ENCODE measurements around the gene PIP4P1. TPM values are rescaled to one million over a fixed set of nuclear protein-coding genes. Genes with fewer than 3 reads are reported as not detected.
A peak's percentile ranks its signal among the peaks of the same experiment; 100 is the strongest.

Gene PIP4P1
- total RNA-seq, 2 experiments from 2014 or later, result 21.0 to 27.3 TPM

DNA sequence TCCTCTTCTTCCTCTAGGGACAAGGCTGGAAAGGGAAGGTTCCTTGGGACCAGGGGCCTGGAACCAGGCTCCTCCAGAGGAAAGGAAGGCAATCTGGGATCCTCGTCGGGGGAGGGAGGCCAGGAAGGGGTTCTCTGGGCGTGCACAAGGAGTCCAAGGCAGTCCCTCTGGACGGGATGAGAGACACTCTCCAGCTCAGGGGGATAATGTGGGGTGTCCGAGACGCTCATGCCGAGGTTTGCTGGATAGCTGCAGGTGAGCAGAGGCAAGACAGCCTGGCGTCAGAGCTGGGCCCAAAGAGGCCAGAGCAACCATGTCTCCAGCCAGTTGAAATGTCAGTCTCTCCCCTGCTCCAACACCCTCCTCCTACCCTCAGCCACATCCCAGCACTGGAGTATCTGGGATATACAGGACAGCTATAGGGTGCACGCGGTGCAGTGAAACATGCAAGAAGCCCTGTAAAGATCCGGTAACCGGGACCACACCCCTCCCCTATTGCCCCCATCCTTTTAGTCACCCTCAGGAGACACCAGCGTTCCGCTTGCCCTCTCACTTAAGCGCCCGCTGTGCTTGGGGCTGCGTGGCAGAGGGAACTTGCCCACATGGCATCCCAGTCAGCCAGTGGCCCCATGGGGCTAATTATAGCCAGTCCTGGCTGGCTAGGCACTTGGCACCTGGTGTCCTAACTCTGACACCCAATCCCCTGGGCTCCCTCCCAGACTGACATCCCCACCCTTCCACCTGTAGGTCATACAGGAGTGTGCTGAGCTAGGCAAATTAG is 25.5 kb downstream of the PIP4P1 start, which contains the start of gene KLHL33:
Gene KLHL33 (minus strand): TSS at position 585 of the 781 bp plus-strand sequence. CDS start 355 bp downstream, at position 230.
- intact Hi-C loops (cut with micrococcal nuclease), result no loop called here
- CTCF ChIA-PET, result no interaction called here
- Mint-ChIP-seq H3K9me3 (no peaks in the 10 kb centered on the region), H3K4me1 (ENCODE audit: low read depth) (peaks cover 10% of the 10 kb centered on the region), H3K27ac (no peak within 1 kb of the TSS), H3K27me3 (no peaks in the 10 kb centered on the region), H3K36me3 (ENCODE audit: low read depth) (no peaks in the 10 kb centered on the region), H3K4me3 (no peak within 1 kb of the TSS)
- POLR2A ChIA-PET, result interaction anchor here (0.9 to 3.8 kb wide), 3 partner anchors 12 to 92 kb away, joined by 5 to 12 read pairs (median 7); partner anchors contain the start of gene PARP2
- no peak for ATAC-seq
- TF ChIP-seq, protein P1, sequence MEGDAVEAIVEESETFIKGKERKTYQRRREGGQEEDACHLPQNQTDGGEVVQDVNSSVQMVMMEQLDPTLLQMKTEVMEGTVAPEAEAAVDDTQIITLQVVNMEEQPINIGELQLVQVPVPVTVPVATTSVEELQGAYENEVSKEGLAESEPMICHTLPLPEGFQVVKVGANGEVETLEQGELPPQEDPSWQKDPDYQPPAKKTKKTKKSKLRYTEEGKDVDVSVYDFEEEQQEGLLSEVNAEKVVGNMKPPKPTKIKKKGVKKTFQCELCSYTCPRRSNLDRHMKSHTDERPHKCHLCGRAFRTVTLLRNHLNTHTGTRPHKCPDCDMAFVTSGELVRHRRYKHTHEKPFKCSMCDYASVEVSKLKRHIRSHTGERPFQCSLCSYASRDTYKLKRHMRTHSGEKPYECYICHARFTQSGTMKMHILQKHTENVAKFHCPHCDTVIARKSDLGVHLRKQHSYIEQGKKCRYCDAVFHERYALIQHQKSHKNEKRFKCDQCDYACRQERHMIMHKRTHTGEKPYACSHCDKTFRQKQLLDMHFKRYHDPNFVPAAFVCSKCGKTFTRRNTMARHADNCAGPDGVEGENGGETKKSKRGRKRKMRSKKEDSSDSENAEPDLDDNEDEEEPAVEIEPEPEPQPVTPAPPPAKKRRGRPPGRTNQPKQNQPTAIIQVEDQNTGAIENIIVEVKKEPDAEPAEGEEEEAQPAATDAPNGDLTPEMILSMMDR (IDR thresholded peaks at IDR 0.05), result no peak
- no peak for DNase-seq

DNA sequence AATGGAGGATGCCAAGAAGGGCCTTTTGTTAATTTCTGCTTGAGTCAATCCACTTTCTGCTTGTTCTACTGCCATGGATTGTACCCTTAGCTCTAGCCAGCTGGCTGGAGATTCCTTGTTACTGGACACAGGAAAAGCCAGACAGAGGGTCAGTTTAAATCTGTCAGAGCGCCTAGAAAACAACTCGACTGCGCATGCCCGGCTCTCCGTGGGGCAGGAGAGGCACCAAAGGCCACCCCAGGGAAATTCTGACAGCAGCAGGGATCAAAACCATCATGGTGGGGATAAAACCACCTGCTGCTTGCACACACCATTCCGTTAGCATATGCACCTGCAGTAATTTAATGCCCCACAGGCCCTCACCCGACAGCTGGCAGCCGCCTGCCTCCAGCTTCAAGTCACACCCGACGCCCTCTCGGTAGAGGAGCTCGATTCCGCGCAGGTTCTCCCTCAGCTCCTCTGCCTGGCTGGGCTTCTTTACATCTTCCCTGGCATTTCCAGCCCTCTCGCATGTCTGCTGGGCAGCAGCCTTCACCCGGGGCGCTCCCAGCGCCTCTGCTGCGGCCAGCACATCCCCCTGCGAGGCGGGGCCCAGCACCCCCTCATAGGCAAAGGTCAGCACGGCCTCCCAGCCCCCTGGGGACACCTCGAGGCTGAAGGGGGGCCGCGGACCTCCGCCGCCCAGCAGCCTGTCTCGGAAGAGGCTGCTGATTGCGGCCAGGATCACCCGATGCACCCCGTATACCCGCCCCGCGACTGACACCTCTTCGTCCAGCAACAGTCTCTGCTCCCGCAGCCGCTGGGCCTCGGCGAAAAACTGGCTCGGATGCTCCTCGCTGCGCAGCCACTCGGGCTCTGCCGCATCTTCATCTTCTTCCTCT is 26.3 kb downstream of the PIP4P1 start:
- no peaks in the 10 kb centered on the region for H3K27me3 Mint-ChIP-seq
- ChIA-PET POLR2A (interaction anchor here (1.8 to 3.8 kb wide), 2 partner anchors 13 to 35 kb away, joined by 7 to 12 read pairs; no protein-coding TSS in a partner anchor), CTCF (interaction anchor here (0.6 kb wide), 1 partner anchor 19 kb away, joined by 3 read pairs; no protein-coding TSS in a partner anchor)
- no peak for DNase-seq
- no peak overlapping the region for H3K4me3 Mint-ChIP-seq
- TF ChIP-seq, protein P1 (IDR thresholded peaks at IDR 0.05), result no peak
- ATAC-seq, result no peak
- H3K9me3 Mint-ChIP-seq, result no peaks in the 10 kb centered on the region
- H3K27ac Mint-ChIP-seq, result no peak overlapping the region
- peaks cover 3% of the 10 kb centered on the region for H3K4me1 Mint-ChIP-seq (ENCODE audit: low read depth)
- no peaks in the 10 kb centered on the region for H3K36me3 Mint-ChIP-seq (ENCODE audit: low read depth)
- intact Hi-C loops (cut with micrococcal nuclease), result no loop called here

DNA sequence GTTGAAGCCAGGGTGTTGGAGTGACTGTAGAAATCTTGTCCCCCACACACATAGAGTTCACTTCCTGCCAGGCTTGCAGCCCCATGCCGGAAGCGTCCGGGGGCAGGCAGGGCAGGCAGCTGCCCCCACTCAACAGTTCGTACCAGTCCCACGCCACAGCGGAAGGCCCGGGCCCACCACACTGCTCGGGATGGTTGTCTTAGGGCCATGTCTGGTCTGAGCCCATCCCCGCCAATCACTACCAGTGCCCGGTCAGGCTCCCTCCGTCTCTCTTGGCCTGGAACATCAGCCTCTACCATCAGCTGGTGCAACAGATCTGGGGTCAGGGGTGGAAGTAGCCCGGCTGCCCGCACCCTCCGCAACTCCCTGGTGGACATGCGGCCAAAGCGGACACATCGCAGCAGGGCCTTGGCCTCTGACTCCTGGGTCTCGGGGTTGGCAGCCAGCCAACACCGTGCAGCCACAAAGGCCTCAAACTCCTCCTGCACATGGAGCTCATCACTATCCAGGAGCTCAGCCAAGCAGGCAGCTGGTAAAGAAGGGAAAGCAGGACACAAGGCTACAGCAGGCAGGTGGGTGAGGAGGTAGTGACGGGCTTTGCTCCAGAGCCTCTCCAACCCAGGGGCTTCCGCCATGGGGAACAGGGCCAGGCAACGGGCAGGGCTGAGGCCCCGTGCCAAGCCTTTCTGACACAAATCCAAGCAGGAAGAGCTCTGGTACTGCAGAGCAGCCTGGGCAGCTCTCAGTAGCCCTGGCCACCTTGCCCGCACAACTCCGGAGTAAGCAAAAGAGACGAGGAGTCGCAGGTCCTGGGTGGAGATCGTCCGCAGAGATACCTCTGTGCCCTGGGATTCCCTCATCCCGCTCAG is 31.2 kb downstream of the PIP4P1 start:
- H3K4me3 Mint-ChIP-seq, result peak overlapping the region; percentile 63
- peaks cover 40% of the 10 kb centered on the region for H3K4me1 Mint-ChIP-seq (ENCODE audit: low read depth)
- TF ChIP-seq, protein P1 (IDR thresholded peaks at IDR 0.05), result no peak
- peak; percentile 43 for DNase-seq
- ChIA-PET CTCF (interaction anchor here (1.4 to 3.5 kb wide), 4 partner anchors 13 to 181 kb away, joined by 3 to 19 read pairs (median 4); partner anchors contain the start of genes APEX1 and OSGEP), POLR2A (interaction anchor here (0.6 to 3.0 kb wide), 10 partner anchors 11 to 791 kb away, joined by 3 to 23 read pairs (median 4); partner anchors contain the start of genes APEX1, OSGEP, PARP2 and PNP)
- ATAC-seq, result peak; percentile 65
- H3K27ac Mint-ChIP-seq, result peak overlapping the region; percentile 82
- no peaks in the 10 kb centered on the region for H3K36me3 Mint-ChIP-seq (ENCODE audit: low read depth)
- intact Hi-C loops (cut with micrococcal nuclease), result no loop called here
- no peaks in the 10 kb centered on the region for H3K27me3 Mint-ChIP-seq
- H3K9me3 Mint-ChIP-seq, result no peaks in the 10 kb centered on the region

DNA sequence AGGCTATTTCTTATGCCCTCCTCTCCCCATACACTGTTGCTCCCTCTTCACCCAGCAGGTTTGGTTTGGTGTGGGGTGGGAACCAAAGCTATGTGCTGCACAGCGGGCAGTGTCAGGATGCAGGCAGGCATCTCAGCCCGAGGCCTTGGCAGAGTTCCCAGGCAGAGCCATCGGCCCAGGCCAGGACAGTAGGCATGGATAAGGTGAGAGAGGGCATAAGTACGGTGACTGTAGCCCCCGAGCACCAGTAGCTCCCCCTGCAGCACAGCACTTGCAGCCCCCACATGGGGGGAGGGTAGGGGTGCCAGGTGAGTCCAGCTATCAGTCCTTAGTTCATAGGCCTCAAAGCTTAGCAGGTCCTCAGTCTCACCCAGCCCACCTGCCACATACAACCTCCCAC is 32.4 kb downstream of the PIP4P1 start:
- DNase-seq (no peak), ATAC-seq (peak; percentile 7)
- CTCF ChIA-PET, result interaction anchor here (1.0 to 3.5 kb wide), 4 partner anchors 11 to 182 kb away, joined by 4 to 19 read pairs (median 4); no protein-coding TSS in a partner anchor
- peak overlapping the region; percentile 91 for H3K27ac Mint-ChIP-seq
- peak overlapping the region; percentile 63 for H3K4me3 Mint-ChIP-seq
- no peaks in the 10 kb centered on the region for H3K27me3 Mint-ChIP-seq
- intact Hi-C loops (cut with micrococcal nuclease), result no loop called here
- POLR2A ChIA-PET, result interaction anchor here (1.0 to 3.0 kb wide), 6 partner anchors 15 to 181 kb away, joined by 3 to 23 read pairs (median 12); partner anchors contain the start of genes APEX1, OSGEP, PARP2 and PNP
- TF ChIP-seq, protein P1 (IDR thresholded peaks at IDR 0.05), result no peak
- H3K36me3 Mint-ChIP-seq (ENCODE audit: low read depth), result no peaks in the 10 kb centered on the region
- H3K4me1 Mint-ChIP-seq (ENCODE audit: low read depth), result peaks cover 40% of the 10 kb centered on the region
- H3K9me3 Mint-ChIP-seq, result no peaks in the 10 kb centered on the region

Data from activated CD8-positive, alpha-beta T cell treated with anti-CD3 and anti-CD28 coated beads for 36 hours (primary cell).